Body of pancreas (tissue), 4 donors: Measurements from ENCODE around the gene LDB2.

Experiments used
- CTCF ChIP-seq, 7 experiments: fragments of 450-650 bp in 4 of 7; fragments of 200-600 bp in 3 of 7; sonication (generic) in 3 of 7; IDR thresholded peaks; one replicate each; pipeline ENCODE4 v1.5.1; 2016 to 2019; ENCODE audit warnings: antibody characterized with exemption in 7 of 7
- POLR2A ChIP-seq, 3 donors: fragments of 450-650 bp; IDR thresholded peaks; one replicate each; pipeline ENCODE4 v1.6.1; 2016; ENCODE audit warnings: antibody characterized with exemption in 3 of 3, mild to moderate bottlenecking in 2 of 3

- TF ChIP-seq CTCF (IDR thresholded peaks at IDR 0.05) (no peak), POLR2A (IDR thresholded peaks at IDR 0.05) (no peak)
These were observed 84.1 kb downstream of the LDB2 start for GRCh38 chr4:16814361-16814760.
